ENCODE measurements around the gene RAD51B. TPM values are rescaled to one million over a fixed set of nuclear protein-coding genes. Genes with fewer than 3 reads are reported as not detected.
A peak's percentile ranks its signal among the peaks of the same experiment; 100 is the strongest.

Gene RAD51B
- polyA plus RNA-seq, 4 donors, result 10.6 to 13.2 (median 11.3) TPM

DNA sequence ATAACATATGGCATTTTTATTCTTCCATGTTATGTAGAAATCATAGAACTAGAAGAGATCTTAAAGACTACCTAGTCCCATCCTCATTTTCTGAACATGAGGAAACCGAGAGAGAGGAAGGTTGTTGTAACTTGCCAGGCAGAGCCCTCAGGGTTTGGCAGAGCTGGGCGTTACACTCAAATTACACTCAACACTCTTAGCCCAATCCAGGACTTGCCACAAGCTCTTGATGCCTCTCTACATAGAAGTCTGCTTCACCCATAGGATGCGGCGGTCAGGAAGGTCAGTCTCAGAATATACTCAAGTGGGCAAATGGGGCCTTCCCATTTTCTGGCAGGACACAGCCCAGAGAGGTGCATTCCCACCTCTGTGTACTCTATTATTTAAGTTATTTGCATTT lies 765.2 kb downstream of the RAD51B start:
- no peak for DNase-seq (ENCODE audit: low read depth in 4 of 4, low spot score in 2 of 4)

DNA sequence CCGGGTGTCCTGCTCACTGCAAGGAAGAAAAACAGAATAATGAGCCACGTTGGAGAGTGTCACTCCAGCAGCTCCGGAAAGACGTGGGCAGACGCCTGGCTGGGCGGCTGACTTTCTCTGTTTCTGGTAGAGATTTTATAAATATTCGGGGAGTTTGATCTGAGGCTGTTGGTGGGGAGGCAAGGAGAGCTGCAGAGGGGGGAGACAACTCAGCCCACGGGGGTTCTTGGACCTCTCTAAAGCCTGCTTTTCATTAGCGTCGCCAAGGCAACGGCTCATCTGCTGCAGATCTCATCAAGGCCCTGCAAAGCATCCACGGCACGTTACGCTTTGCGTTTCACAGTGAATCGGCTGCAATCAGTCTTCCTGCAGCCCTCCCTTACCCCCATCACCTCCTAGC lies 766.1 kb downstream of the RAD51B start:
- no peak for DNase-seq (ENCODE audit: low read depth in 4 of 4, low spot score in 2 of 4)

DNA sequence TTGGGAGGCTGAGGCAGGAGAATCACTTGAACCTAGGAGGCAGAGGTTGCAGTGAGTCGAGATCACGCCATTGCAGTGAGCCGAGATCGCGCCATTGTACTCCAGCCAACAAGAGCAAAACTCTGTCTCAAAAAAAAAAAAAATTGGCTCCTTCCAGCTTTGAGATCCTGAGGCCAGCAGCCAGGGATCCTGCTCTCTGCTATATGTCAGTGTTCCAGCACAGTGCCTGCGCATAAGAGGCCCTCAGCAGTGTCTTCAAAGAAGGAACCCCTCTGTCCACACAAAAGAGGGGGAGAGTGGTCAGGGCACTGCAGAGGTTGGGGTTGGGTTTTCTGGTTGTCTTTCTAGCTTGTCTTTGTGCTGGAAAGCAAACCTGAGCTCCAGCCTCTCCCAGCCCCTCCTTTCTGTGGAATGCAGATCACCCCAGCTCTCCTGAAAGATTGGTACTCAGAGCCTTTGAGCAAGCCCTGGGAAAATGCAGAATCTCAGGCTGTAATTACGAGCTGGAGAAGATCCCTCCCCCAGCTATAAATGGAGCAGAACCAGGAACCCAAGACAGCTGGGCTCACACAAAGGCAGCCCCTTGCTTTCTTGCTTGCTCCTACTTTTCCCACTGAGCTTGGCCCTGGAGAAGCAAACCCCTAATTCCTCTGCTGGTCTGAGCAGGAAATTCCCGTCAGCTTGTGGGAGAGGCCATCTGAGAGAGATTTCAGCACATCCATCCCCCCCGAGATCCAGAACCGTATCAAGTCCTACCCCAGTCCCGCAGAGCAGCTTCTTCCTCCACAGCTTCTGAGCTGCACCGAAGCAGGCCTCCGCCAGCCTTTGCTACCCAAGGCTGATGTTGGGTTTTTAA lies 767.5 kb downstream of the RAD51B start:
- DNase-seq (ENCODE audit: low read depth in 4 of 4, low spot score in 2 of 4), result no peak

DNA sequence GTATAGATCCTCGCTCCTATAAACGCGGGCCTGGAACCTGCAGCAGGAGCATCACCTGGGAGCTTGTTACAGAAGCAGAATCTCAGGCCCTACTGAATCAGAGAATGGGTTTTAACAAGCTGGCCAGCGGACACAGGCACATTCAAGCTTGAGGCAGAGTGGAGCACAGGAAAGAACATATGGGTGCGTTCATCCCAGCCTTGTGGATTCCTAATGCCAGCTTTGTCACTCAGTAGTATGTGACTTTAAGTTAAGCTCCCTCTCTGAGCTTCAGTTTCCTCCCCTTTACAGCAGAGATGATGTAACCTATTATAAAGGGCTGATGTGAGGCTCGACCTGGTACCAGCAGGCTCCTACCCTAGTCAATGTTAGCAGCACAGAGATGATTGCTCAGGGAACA lies 768.4 kb downstream of the RAD51B start:
- DNase-seq (ENCODE audit: low read depth in 4 of 4, low spot score in 2 of 4), result no peak

DNA sequence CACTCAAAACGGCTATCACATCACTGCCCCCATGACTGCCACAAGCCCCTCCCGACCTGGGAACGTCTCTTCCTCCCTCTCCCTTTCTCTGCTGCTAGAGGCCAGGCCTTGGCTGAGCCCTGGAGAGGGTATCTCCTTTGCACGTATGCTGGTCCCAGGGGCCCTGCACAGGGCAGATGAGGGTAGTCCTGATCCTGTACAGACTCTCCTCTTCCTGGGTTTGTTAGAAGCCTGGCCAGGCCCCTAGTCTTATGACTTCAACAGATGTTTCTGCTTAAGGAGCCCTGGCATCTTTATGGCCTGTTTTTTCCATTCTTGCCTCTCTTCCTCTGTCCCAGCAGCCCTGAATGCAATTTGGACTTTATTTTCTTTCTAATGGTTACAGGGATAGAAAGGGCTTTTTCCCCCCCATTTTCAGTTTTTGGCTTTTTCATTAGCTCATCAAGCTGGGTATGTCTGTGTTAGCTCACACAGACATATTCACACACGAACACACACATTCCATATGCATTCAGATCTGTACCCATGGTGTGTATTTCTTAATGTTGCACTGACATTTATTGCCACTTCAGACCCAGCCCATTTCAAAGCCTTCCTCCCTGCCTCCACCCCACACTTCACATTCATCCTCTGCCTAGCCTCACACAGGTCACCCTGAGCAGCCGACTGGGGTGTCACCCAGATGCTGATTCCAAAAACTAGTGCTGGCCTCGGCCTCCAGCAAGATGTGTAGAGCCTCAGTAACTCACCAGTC lies 770.0 kb downstream of the RAD51B start:
- DNase-seq (ENCODE audit: low read depth in 4 of 4, low spot score in 2 of 4), result peak in 3 of 4 donors; percentile 82 to 87 (median 85)

DNA sequence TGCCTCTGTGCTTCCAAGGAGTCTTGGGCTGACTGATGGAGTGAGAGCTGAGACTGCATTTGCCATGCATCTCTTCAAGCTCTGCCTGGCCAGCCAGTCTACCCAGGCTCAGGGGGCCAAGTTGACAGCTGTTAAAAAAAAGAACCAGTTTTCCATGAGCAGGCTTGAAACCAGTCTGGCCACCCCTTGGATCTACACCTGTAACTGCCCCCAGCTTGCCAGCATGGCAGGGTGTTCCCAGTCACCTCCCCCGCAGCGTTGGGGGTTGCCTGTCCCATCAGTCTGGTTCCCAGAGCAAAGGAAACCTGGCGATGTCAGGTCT lies 770.6 kb downstream of the RAD51B start:
- DNase-seq (ENCODE audit: low read depth in 4 of 4, low spot score in 2 of 4), result no peak

DNA sequence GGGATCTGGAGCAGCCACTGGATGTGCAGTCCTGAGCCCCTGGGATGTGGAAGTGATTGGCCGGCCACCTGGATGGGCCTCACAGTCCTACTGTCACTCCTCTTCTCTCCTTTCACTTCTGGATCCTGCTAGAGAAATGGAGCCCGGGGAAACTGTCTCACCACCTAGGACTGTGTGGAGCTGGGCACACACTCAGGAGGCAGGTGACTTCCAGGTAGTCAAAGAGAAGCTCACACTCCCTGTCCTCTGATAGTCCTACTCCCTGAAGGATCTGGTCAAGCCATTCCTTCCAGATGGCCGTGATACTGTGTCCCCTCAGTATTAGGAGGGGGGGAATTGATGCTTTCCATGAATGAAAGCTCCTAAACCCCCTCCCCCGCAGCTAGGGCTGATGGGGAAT lies 772.2 kb downstream of the RAD51B start:
- no peak for DNase-seq (ENCODE audit: low read depth in 4 of 4, low spot score in 2 of 4)

DNA sequence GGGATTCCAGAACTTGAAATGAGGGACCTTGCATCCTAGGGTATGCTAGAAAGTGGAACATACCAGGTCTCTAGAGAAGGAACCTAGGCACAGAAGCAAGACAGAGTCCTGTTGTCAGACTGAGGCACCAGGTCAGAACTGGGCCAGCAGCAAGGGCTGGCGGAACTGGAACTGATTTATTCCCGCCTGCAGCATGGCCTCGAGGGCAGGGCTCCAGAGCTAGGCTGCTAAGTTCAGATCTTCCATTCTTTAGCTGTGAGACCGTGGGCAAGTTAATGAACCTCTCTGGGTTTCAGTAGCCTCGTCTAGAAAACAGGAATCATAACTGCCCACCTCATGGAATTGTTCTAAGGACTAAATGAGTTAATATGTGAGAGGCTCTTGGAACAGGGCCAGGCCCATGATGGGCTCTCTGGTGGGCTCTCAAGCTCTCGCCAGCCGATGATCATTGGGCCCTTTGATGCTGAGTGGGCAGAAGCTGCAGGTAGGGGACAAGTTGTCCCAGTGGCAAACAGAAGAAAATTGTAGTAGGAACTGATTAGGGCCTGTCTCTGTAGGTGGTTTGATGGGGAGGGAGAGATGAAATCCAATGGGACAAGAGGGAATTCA lies 773.5 kb downstream of the RAD51B start:
- DNase-seq (ENCODE audit: low read depth in 4 of 4, low spot score in 2 of 4), result no peak

DNA sequence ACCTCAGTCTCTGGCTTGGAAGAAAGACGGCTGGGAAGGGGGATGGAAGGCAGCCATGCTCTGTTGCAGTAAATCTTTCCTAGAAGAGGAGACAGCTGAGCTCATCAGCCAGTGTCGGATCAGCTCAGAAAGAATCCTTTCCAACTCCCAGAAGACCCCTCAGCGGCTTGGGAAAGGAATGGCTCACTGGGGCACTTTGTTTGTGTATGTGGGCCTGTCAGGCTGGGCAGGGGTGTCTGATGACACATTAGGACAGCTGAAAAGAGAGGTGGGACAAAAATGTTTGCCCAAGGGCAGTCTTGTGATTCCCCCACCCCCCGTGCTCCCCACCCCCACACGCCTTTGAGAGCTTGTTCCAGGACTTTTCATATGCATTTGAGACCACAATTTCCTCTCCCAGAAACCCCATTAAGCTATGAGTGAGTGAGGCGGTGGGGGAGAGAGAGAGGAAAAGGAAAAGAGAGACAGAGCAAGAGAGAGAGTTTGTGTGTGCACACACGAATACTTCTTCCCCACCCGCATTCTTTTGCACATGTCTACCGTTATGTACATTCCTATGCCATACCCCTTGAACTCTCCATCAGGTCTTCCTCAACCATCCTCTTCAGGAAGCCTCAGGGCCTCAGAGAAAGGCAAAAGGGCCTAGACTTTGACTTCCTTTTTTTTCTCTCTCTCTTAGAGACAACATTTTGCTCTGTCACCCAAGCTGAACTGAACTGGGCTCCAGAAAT lies 774.4 kb downstream of the RAD51B start:
- no peak for DNase-seq (ENCODE audit: low read depth in 4 of 4, low spot score in 2 of 4)

DNA sequence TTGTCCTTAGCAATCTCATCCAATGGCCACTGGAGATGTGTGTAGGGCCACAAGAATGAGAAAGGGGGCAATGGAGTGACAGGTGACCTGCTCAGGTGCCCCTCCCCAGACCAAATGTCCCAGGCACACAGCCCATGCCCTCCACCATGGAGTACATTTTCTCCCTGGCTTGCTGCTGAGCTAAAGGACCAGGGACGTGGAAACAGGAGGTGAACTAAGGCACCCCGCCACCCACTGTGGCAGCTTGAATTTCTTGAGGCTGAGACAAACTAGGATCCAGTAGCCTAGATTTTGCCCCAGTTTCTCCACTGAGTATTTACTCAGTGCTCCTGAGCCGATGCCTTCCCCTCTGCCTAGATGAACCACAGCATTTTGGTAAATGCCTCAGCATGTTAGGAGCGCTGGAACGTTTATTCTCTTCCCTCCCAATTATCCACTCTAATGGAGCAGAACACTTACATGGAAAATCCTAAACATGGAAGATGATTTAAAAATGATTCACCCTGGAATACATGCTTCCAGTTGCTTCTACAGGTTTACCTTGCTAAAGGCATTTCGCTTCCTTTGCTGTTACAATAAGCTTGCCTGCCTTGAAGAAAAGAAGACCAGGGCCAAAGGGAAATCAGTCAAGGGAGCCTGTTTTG lies 775.3 kb downstream of the RAD51B start:
- DNase-seq (ENCODE audit: low read depth in 4 of 4, low spot score in 2 of 4), result no peak

DNA sequence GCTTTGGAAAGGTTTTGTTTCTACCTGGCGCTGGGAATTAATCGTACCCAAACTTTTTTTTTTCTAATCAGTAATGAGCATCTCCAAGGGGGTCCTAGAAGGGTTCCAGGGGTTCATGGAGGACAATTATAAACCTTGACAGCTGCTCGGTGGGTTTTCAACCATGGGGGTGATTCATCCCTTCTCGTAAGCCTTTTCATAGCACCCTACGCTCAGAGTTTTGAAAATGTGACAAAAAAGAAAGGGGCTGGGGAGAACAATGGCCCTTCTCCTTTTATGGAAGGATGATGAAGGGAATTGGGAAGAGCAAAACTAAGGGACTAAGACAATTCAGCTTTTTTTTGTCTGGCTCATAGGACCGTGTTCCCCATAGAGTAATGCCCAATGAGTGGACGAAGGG lies 776.6 kb downstream of the RAD51B start:
- no peak for DNase-seq (ENCODE audit: low read depth in 4 of 4, low spot score in 2 of 4)

DNA sequence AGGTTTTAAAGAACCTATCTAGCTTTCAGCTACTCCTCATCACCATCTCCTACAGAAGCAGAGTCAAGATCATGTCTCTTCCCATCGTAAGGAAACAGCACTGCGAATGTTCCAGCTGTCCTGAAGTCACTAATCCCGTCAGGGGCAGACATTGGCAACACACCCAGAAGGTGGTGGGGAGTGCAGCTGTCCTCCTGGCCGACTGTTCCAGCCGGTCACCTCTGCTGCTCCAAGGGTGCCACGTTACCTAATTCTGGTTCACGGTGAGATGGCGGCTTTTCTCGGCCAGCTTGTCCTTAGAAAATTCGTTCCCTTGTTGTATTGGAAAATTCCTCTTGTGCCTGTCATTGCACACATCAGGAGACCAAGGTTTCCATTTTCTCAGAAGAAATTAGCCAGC lies 777.1 kb downstream of the RAD51B start:
- DNase-seq (ENCODE audit: low read depth in 4 of 4, low spot score in 2 of 4), result no peak

DNA sequence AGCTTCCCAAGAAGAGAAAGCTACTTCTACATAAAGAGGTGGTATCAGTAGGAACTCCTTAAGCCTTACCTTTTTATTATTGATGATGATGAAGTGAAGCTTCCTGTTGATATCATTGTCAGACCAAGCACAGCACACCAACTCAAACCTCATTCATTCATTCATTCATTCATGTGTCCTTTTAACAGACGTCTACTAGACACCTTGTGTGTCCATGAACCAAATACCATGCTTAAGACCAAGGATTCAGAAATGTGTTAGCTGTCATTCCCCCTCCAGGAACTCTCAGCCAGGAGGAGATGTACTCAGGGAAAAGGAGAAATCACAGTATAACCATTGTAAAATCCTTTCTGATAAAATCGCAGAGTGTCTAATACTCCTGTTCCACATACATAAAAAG lies 778.5 kb downstream of the RAD51B start:
- DNase-seq (ENCODE audit: low read depth in 4 of 4, low spot score in 2 of 4), result no peak

DNA sequence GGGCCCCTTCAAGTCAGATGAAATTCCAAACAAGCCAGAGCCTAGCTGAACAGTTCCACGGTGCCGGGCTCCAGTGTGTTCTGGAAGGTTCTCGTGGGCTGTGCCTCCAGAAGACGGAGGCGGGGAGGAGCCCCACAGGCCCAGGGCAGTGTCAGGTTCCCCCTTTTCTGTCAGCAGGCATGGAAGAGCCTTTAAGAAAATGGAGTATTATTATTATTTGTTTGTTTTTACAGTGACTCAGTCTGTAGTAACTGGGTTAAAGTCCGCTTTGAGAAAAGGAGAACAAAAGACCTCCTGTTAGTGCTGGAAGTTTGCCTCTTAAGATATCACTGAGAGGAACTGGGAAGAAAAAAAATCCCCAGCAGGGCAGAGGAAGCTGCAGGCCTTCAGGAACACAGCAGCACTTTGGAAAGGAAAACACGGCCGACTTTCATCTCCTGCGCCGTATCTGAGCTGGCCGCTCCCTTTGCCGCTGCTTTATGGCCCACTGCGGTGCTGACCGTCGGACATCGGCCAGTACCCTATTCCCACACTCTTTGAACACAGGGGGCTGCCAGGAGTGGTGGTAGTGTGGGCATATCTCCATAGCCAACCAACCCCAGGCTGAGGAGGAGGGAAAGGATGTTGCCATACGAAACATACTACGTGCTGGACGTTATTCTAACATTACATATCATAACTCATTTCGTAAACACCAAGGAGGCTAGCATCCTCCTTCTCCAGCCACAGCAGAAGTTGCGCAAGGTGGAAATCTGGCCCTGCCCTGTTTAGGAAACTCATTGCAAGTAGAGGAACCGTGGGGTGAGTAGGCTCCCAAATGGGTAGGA lies 779.3 kb downstream of the RAD51B start:
- DNase-seq (ENCODE audit: low read depth in 4 of 4, low spot score in 2 of 4), result no peak

DNA sequence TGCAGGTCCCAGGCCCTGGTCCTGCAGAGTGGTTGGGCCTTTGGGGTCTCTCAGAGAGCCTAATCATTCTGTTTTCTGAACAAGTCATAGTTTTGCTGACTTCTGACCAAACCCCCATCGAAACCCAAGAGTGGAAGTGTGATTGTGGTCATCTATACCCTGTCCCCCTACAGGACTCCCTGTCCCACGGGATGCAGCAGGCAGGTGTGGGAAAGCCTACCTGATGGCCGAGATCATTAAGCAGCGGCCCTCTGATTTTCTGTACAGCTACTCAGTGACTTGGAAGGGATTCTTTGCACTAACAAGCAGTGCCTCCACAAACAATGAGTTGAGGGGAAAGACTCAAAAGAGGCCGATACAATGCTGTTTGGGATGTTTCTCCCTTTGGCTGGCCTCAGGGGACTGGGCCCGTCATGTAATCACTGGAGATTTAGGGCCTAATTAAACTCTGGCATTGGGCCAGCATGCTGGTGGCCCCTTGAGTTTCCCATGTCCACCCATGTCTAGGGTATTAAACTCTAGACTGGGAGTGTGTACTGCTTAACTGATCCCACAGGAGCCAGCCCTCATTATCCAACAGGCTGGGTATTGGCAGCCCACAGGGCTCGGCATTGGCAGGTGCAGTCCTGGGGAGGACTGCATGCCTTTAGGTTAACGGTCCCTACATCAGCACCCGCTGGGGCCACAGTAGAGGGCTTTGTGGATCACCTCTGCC lies 780.5 kb downstream of the RAD51B start:
- DNase-seq (ENCODE audit: low read depth in 4 of 4, low spot score in 2 of 4), result no peak

DNA sequence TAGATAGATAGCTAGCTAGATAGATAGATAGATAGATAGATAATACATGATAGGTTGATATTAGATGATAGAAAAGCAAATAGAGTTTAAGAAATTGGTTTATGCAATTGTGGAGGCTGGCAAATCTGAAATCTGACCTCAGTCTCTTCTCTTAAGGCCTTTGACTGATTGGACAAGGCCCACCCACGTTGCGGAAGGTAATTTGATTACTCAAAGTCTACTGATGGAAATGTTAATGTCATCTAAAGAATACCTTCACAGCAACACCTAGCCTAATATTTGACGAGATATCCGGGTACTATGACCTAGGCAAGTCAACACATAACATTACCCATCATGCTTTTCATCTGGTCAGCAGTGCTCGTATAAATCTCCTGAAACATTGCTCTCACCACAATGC lies 782.9 kb downstream of the RAD51B start:
- DNase-seq (ENCODE audit: low read depth in 4 of 4, low spot score in 2 of 4), result no peak

DNA sequence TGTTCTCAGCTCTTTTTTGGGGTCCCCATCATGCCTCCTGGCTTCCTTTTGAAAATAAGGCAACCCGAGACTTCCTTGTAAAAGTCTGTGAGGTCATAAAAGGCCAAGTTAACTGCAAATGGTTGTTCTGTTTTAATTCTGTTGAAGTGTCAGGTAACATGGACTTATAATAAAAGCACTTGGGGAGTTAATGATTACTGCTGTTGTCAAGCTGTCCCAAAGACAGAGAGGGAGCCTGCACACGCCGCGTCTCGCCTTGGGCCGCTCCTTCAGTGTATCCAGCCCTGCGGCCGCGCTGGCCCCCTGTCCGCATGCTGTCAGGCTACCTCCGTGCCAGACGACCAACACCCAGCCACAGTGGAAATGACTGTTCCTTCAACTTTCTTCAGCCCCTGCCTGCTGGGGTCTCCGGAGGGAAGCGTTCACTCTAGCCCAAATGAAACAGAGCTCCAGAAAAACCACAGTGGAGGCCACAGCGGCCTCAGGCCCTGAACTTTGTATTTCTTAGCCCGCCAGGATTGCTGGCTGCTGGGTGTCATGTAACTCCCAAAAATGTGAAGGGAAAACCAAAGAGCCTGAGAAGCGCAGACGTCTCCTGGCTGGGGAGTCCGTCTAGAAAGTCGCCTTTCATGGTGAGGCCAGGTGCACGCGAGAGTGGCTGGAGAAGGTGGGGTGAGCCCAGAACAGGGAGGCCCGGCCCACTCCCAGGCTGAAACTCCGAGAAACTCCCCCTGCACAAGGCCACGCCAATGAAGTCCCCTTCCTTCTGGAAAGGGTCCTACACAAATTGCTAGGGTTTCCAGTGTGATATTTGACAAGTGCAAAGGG lies 784.2 kb downstream of the RAD51B start:
- no peak for DNase-seq (ENCODE audit: low read depth in 4 of 4, low spot score in 2 of 4)

DNA sequence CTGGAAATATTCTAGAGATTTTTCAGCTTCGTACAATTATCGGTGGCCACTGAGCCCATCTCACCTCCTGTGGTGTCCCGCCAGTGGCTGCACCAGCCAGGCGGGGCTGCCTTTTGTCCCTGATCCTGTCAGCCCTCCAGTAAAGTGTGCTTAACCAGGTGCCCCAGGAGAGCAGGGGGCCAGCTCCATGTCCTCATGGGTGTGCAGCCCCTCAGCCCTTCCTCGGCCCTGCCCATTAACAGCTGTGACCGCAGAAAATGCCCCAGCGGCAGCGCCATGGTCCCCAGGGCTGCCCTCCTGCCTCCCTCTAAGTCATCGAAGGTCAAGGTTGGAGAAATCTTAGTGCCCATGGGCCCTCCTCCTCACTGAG lies 784.8 kb downstream of the RAD51B start:
- no peak for DNase-seq (ENCODE audit: low read depth in 4 of 4, low spot score in 2 of 4)
